Measurements from ENCODE around the gene SYTL3.

Gene SYTL3

DNA sequence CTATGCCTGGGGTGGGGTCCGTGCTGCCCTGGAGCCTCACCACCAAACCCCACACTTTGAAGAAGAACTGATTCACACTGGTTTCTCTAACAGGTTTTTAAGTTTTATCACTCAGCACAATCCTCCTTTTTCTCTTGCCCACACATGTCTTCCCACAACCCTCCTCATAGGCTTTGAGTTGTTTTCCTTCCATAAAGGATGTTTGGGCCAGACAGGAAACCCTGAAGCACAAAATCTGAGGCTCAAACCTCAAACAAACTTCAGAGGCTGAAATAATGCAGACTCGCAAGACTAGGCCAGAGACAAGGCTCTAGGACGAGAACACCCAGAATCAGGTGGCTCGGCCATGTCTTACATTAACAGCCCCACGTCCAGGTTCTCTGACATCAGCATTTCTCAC, 134.0 kb downstream of the SYTL3 start:
- H3K4me3 ChIP-seq (ENCODE audit: low read length), result no peak overlapping the region
- no peak for DNase-seq (ENCODE audit: low read depth)
- TF ChIP-seq, protein P1, sequence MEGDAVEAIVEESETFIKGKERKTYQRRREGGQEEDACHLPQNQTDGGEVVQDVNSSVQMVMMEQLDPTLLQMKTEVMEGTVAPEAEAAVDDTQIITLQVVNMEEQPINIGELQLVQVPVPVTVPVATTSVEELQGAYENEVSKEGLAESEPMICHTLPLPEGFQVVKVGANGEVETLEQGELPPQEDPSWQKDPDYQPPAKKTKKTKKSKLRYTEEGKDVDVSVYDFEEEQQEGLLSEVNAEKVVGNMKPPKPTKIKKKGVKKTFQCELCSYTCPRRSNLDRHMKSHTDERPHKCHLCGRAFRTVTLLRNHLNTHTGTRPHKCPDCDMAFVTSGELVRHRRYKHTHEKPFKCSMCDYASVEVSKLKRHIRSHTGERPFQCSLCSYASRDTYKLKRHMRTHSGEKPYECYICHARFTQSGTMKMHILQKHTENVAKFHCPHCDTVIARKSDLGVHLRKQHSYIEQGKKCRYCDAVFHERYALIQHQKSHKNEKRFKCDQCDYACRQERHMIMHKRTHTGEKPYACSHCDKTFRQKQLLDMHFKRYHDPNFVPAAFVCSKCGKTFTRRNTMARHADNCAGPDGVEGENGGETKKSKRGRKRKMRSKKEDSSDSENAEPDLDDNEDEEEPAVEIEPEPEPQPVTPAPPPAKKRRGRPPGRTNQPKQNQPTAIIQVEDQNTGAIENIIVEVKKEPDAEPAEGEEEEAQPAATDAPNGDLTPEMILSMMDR (IDR thresholded peaks at IDR 0.05; ENCODE audit: insufficient read depth, low read depth, low read length, missing control alignments), result no peak

DNA sequence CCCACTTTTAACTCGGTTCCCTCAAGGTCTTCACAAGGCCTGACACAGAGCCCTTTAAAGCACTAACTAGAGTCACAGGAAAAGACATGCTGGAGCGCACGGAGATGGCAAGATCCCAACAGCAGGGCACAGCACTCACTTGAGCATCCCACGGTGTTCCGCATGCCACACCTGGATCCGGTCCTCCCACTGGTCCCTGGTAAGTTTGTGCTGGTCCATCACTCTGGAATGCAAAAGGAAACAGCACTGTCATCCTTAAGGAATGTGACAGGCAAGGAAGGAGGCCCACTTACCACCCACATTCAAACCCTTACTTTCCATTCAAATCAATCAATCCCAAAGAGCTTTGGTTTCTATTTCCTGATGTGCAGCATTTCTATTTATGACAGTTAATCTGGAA, 134.7 kb downstream of the SYTL3 start:
- TF ChIP-seq, protein P1 (IDR thresholded peaks at IDR 0.05; ENCODE audit: insufficient read depth, low read depth, low read length, missing control alignments), result no peak
- no peak overlapping the region for H3K4me3 ChIP-seq (ENCODE audit: low read length)
- DNase-seq (ENCODE audit: low read depth), result peak; percentile 90

DNA sequence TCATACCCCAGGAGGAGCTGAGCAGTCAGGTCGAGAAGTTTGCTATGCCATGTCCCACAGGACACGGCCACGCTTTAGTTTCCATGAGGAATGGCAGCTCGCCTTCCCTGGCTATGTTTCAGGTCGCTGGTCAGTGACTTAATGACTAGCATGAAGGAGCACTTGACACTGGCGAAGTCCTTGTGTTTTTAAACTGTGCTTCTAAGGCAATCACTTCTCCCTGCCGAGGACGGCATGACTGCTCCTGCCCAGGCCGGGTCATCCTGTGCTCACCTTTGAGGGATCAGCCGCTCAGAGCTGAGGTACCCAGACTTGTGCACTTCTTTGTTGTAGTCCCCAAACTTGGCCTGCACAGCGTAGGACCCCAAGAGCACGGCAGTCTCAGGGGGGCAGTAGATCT, 135.2 kb downstream of the SYTL3 start:
- no peak overlapping the region for H3K4me3 ChIP-seq (ENCODE audit: low read length)
- no peak for DNase-seq (ENCODE audit: low read depth)
- TF ChIP-seq, protein P1 (IDR thresholded peaks at IDR 0.05; ENCODE audit: insufficient read depth, low read depth, low read length, missing control alignments), result no peak

DNA sequence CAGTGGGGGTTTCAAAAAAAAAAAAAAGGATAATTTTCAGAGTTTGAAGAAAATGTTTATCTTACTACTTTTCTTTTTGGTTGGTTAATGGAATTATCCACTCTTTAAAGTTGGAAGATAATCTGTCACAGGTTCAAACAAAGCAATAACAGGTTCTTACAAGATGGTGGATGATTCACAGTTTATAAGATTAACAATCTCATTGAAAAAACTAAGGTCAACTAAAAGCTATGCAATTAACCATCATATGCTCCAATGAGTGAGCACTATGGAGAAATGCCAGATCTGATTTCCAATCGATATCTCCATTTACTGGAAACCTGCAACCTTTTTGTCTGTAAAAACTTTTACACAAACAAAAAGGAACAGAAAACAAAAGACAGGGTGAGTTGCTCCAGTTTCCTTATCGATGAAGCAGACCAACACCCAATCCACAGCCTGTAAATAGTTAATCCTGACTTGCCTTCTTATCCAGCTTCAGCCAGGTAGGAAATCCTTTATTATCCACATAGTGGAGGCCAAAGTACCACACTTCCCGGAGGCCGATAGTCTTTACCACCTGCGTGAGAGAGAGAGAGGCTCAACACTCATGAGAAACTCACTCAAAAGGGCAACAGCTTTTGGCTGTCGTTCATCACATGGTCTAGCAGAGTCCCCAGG, 136.9 kb downstream of the SYTL3 start:
- no peak overlapping the region for H3K4me3 ChIP-seq (ENCODE audit: low read length)
- DNase-seq (ENCODE audit: low read depth), result peak; percentile 62
- TF ChIP-seq, protein P1 (IDR thresholded peaks at IDR 0.05; ENCODE audit: insufficient read depth, low read depth, low read length, missing control alignments), result no peak

DNA sequence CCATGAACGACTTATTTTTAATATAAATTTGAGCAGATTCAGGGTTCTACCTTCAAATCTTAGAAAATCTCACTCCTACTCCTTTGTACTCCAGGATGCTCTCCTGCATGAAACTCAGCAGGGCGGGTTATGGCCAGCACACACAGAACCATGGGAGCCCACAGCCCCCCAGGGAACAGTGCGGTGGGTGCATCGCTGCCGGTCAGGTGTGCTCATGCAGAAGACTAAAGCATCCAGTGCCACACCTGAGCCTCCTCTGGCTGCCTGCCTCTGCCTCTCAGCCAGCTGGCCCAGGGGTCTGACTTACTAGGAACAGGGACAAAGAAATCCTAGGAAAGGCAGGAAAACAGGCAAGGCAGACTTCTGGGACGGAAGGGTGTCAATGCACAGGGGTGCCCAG, 137.5 kb downstream of the SYTL3 start:
- TF ChIP-seq, protein P1 (IDR thresholded peaks at IDR 0.05; ENCODE audit: insufficient read depth, low read depth, low read length, missing control alignments), result no peak

DNA sequence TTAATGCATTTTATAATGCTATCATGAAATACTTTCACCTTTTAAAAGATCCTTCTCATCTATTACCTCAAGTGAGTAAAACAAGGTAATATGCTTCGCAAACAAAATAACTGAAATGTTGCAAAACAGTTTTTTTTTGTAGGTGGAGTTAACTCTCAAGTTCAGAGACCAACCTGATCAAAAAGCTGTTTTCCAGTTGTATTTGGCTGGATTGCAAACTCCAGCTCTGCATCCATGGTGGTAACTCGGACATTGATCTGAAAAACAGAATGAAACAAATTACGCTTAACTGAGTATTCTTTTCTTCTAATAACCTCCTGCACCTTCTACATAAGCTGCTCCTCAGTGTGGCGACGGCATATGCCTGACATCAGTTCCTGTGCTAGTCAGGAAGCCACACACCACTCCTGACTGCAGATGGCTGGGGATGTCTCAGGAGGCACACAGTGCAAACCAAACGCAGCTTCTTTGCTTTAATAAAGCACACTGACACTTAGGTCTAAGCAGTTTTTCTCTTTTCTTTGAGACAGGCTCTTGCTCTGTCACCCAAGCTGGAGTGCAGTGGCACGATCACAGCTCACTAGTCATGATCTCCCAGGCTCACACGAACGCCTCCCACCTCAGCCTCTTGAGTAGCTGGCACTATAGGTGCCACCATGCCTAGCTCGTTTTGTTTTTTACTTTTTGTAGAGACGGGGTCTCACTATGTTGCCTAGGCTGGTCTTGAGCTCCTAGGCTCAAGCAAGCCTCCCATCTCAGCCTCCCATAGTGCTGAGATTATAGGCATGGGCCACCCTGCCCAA, 139.5 kb downstream of the SYTL3 start:
- no peak overlapping the region for H3K4me3 ChIP-seq (ENCODE audit: low read length)
- TF ChIP-seq, protein P1 (IDR thresholded peaks at IDR 0.05; ENCODE audit: insufficient read depth, low read depth, low read length, missing control alignments), result no peak
- no peak for DNase-seq (ENCODE audit: low read depth)

More for the DNA sequence above, 137.5 kb downstream of the SYTL3 start:
- no peak for DNase-seq (ENCODE audit: low read depth)
- H3K4me3 ChIP-seq (ENCODE audit: low read length), result no peak overlapping the region
